ENCODE data around the gene TMEM238L. TPM values are rescaled to one million over a fixed set of nuclear protein-coding genes. Genes with fewer than 3 reads are reported as not detected.

Gene TMEM238L
- total and polyA plus RNA-seq, 11 donors: not detected

- intact Hi-C loops (cut with DNase I): loop anchor here in 2 of 10 donors (5.0 kb wide), 2 partner anchors 88 to 93 kb away; no protein-coding TSS in a partner anchor
- peak in 5 of 12 donors; percentile 8 to 35 (median 21) for TF ChIP-seq CTCF (IDR thresholded peaks at IDR 0.05)
- TF ChIP-seq POLR2A (IDR thresholded peaks at IDR 0.05): no peak
- Histone ChIP-seq H3K27me3 (no peaks in the 10 kb centered on the region), H3K9me3 (no peaks in the 10 kb centered on the region), H3K4me1 (peaks cover 0 to 6% (median 0%) of the 10 kb centered on the region in 12 donors), H3K27ac (no peak overlapping the region), H3K4me3 (no peak overlapping the region), H3K36me3 (no peaks in the 10 kb centered on the region)
- no peak for ATAC-seq
- 19 to 28% (median 24%) methylated on average over 2 of the region's 2 CpGs for WGBS, 4 donors
- peak in 1 of 5 donors; percentile 34 for DNase-seq
These were observed 49.8 kb downstream of the TMEM238L start for GRCh38 chr17:10754109-10754508.

- Histone ChIP-seq H3K27ac (no peak overlapping the region), H3K36me3 (no peaks in the 10 kb centered on the region), H3K4me1 (peaks cover 0 to 6% (median 0%) of the 10 kb centered on the region in 12 donors), H3K9me3 (no peaks in the 10 kb centered on the region), H3K27me3 (no peaks in the 10 kb centered on the region), H3K4me3 (no peak overlapping the region)
- intact Hi-C loops (cut with DNase I): loop anchor here in 2 of 10 donors (5.0 kb wide), 2 partner anchors 90 to 95 kb away; no protein-coding TSS in a partner anchor
- DNase-seq: no peak
- TF ChIP-seq CTCF (IDR thresholded peaks at IDR 0.05): no peak
- ATAC-seq: no peak
- 84 to 91% (median 87%) methylated on average over 10 of the region's 10 CpGs for WGBS, 4 donors
These were observed 51.2 kb downstream of the TMEM238L start for GRCh38 chr17:10752696-10753095.

- 85 to 88% (median 85%) methylated on average over 3 of the region's 3 CpGs for WGBS, 4 donors
These were observed 52.3 kb downstream of the TMEM238L start for GRCh38 chr17:10751563-10751962.

GRCh38 chr17:10750210-10750609, 53.7 kb downstream of the TMEM238L start:
- Histone ChIP-seq H3K27me3 (no peaks in the 10 kb centered on the region), H3K27ac (no peak overlapping the region), H3K4me1 (peaks cover 0 to 4% (median 0%) of the 10 kb centered on the region in 12 donors), H3K9me3 (no peaks in the 10 kb centered on the region), H3K4me3 (no peak overlapping the region), H3K36me3 (no peaks in the 10 kb centered on the region)
- intact Hi-C loops (cut with DNase I): loop anchor here in 2 of 10 donors (5.0 kb wide), 2 partner anchors 92 to 97 kb away; no protein-coding TSS in a partner anchor
- no peak for TF ChIP-seq POLR2A (IDR thresholded peaks at IDR 0.05)
- no peak for TF ChIP-seq CTCF (IDR thresholded peaks at IDR 0.05)
- WGBS, 4 donors: 65 to 83% (median 79%) methylated on average over 4 of the region's 4 CpGs
- DNase-seq (no peak), ATAC-seq (no peak)

More at GRCh38 chr17:10751563-10751962, 52.3 kb downstream of the TMEM238L start:
- Histone ChIP-seq H3K4me1 (peaks cover 0 to 6% (median 0%) of the 10 kb centered on the region in 12 donors), H3K4me3 (no peak overlapping the region), H3K36me3 (no peaks in the 10 kb centered on the region), H3K27me3 (no peaks in the 10 kb centered on the region), H3K27ac (no peak overlapping the region), H3K9me3 (no peaks in the 10 kb centered on the region)
- intact Hi-C loops (cut with DNase I): loop anchor here in 2 of 10 donors (5.0 kb wide), 2 partner anchors 91 to 96 kb away; no protein-coding TSS in a partner anchor
- no peak for DNase-seq
- no peak for TF ChIP-seq POLR2A (IDR thresholded peaks at IDR 0.05)
- no peak for TF ChIP-seq CTCF (IDR thresholded peaks at IDR 0.05)
- ATAC-seq: no peak
